Measurements from ENCODE around the gene OVOL1. TPM values are rescaled to one million over a fixed set of nuclear protein-coding genes. Genes with fewer than 3 reads are reported as not detected.

Gene OVOL1
- polyA plus RNA-seq, 3 donors: 0.08 TPM; not detected in 2

DNA sequence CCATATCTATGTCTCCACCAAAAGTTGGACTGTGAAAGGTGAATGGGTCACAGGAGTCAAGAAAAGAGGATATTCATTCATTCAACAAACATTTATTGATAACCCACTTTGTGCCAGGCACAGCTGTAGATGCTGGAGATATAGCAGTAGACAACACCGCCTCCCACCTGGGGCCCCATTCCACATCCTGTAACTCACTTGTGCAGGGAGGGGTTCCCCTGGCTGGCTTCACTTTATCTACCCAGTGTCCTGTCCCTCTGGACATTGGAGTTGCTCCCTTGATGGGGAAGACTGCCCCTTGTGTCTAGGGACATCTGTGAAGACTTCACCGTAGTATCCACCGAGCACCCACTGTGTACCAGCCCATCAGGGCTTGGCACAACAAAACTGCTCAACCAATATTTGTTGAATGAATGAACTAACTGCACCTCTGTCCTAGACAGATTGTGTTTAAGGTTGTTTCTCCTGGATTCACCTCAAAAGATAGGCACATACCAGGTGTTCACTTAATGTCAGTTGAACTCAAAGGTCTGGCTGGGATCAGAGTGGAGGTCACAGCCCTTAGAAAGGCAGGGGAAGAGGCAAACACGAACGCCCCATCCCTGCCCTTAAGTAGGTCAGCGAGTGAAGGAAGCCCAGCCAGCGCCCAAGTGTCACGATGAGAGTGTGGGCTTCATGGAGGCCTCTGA lies 1.4 kb upstream of the OVOL1 start:
- TF ChIP-seq, protein P1, sequence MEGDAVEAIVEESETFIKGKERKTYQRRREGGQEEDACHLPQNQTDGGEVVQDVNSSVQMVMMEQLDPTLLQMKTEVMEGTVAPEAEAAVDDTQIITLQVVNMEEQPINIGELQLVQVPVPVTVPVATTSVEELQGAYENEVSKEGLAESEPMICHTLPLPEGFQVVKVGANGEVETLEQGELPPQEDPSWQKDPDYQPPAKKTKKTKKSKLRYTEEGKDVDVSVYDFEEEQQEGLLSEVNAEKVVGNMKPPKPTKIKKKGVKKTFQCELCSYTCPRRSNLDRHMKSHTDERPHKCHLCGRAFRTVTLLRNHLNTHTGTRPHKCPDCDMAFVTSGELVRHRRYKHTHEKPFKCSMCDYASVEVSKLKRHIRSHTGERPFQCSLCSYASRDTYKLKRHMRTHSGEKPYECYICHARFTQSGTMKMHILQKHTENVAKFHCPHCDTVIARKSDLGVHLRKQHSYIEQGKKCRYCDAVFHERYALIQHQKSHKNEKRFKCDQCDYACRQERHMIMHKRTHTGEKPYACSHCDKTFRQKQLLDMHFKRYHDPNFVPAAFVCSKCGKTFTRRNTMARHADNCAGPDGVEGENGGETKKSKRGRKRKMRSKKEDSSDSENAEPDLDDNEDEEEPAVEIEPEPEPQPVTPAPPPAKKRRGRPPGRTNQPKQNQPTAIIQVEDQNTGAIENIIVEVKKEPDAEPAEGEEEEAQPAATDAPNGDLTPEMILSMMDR (IDR thresholded peaks at IDR 0.05): no peak
- Histone ChIP-seq H3K79me2 (ENCODE audit: insufficient read depth, low read length) (peaks cover 2% of the 10 kb centered on the region), H3K9me3 (replicated peaks in 1 of 2; ENCODE audit: control insufficient read depth in 1 of 2, insufficient read depth in 1 of 2, low read length in 2 of 2) (peaks cover 0 to 22% of the 10 kb centered on the region in 2 donors), H3K4me2 (replicated peaks; ENCODE audit: extremely low read depth, low read length, poor library complexity, severe bottlenecking) (no peak overlapping the region), H3K36me3 (replicated peaks in 1 of 2; ENCODE audit: control insufficient read depth in 1 of 2, insufficient read depth in 2 of 2, low read length in 2 of 2) (no peaks in the 10 kb centered on the region), H3K27ac (ENCODE audit: low read depth in 1 of 2, low read length in 2 of 2) (no peak overlapping the region), H3K27me3 (ENCODE audit: control insufficient read depth in 2 of 2, insufficient read depth in 2 of 2, low read length in 2 of 2) (peaks cover 29 to 82% of the 10 kb centered on the region in 2 donors), H4K20me1 (ENCODE audit: insufficient read depth, low read length) (no peaks in the 10 kb centered on the region), H3K4me3 (replicated peaks in 1 of 3; ENCODE audit: low read depth in 2 of 3, low read length in 3 of 3) (no peak overlapping the region), H3K9ac (ENCODE audit: insufficient read depth, low read length, poor library complexity, severe bottlenecking) (no peak overlapping the region), H2AFZ (ENCODE audit: insufficient read depth, low read depth, low read length, poor library complexity, severe bottlenecking) (no peak overlapping the region), H3K4me1 (ENCODE audit: control insufficient read depth in 1 of 2, insufficient read depth in 2 of 2, low read length in 2 of 2) (peaks cover 23 to 33% of the 10 kb centered on the region in 2 donors)
- H3K4me3 Mint-ChIP-seq: peak overlapping the region; percentile 40 to 79
- no peak overlapping the region for H3K27ac Mint-ChIP-seq
- intact Hi-C loops (cut with micrococcal nuclease): no loop called here
- peaks cover 3 to 19% of the 10 kb centered on the region in 2 donors for H3K36me3 Mint-ChIP-seq
- peaks cover 18% of the 10 kb centered on the region for H3K4me1 Mint-ChIP-seq
- peaks cover 55 to 83% (median 68%) of the 10 kb centered on the region in 3 donors for H3K27me3 Mint-ChIP-seq (ENCODE audit: low read depth in 3 of 3)
- DNase-seq: no peak
- 82% methylated on average over 4 of the region's 8 CpGs for WGBS (ENCODE audit: insufficient coverage)
- peaks cover 0 to 22% (median 8%) of the 10 kb centered on the region in 7 donors for H3K9me3 Mint-ChIP-seq

DNA sequence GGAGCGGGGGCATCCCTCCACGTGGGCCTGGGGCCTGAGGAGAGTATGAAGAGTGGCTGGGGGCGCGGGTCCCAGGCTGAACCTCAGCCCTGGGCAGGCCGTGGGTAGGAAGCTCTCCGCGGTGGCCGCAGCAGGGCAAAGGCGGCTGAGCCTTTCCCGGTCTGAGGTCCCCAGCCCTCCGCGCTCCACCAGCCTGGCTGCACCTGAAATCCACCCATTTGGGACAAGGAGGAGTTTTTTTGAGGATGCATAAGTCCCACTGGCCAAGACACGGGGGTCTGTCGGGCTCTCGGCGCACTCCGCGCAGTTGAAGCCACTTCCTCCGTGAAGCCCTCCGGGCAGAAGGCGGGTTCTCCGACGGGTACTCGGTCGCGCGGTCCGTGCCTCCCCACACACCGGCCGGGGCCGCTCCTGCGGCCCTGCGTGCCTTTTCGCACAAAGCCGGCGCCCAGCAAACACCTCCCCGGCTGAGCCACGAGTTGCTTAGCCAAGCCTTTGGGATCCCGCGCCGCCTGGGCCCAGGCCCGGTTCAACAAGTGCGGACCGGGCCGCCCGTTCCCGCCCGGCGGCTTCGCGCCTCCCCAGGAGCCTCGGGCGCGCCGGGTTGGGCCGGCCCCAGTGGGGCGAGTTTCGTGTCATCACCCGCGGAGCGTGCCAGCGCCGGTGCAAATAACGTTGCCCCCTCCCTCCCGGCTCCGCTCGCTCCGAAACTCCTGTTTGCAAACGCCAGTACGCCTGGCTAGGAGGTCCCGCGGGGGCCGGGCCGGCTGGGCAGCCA lies 666 bp upstream of the OVOL1 start:
- intact Hi-C loops (cut with micrococcal nuclease): no loop called here
- 10% methylated on average over 70 of the region's 74 CpGs for WGBS (ENCODE audit: insufficient coverage)
- H3K36me3 ChIP-seq (replicated peaks in 1 of 2; ENCODE audit: control insufficient read depth in 1 of 2, insufficient read depth in 2 of 2, low read length in 2 of 2): no peaks in the 10 kb centered on the region
- peak overlapping the region in 1 of 7 donors; percentile 80 for H3K27ac Mint-ChIP-seq
- peaks cover 0 to 22% (median 8%) of the 10 kb centered on the region in 7 donors for H3K9me3 Mint-ChIP-seq
- H3K36me3 Mint-ChIP-seq: peaks cover 3 to 19% of the 10 kb centered on the region in 2 donors
- H3K4me3 ChIP-seq (replicated peaks in 1 of 3; ENCODE audit: low read depth in 2 of 3, low read length in 3 of 3): peak overlapping the region in 1 of 3 experiments; percentile 47
- peaks cover 29 to 84% of the 10 kb centered on the region in 2 donors for H3K27me3 ChIP-seq (ENCODE audit: control insufficient read depth in 2 of 2, insufficient read depth in 2 of 2, low read length in 2 of 2)
- peak overlapping the region; percentile 35 for H2AFZ ChIP-seq (ENCODE audit: insufficient read depth, low read depth, low read length, poor library complexity, severe bottlenecking)
- H3K27ac ChIP-seq (ENCODE audit: low read depth in 1 of 2, low read length in 2 of 2): no peak overlapping the region
- no peaks in the 10 kb centered on the region for H3K79me2 ChIP-seq (ENCODE audit: insufficient read depth, low read length)
- H3K9ac ChIP-seq (ENCODE audit: insufficient read depth, low read length, poor library complexity, severe bottlenecking): no peak overlapping the region
- no peaks in the 10 kb centered on the region for H4K20me1 ChIP-seq (ENCODE audit: insufficient read depth, low read length)
- peak overlapping the region in 1 of 2 donors; percentile 79 for H3K4me3 Mint-ChIP-seq
- peaks cover 58 to 87% (median 72%) of the 10 kb centered on the region in 3 donors for H3K27me3 Mint-ChIP-seq (ENCODE audit: low read depth in 3 of 3)
- peak in 2 of 3 donors; percentile 20 to 24 for DNase-seq
- H3K9me3 ChIP-seq (replicated peaks in 1 of 2; ENCODE audit: control insufficient read depth in 1 of 2, insufficient read depth in 1 of 2, low read length in 2 of 2): peaks cover 0 to 22% of the 10 kb centered on the region in 2 donors
- peaks cover 22% of the 10 kb centered on the region for H3K4me1 Mint-ChIP-seq
- TF ChIP-seq, protein P1 (IDR thresholded peaks at IDR 0.05): no peak
- H3K4me1 ChIP-seq (ENCODE audit: control insufficient read depth in 1 of 2, insufficient read depth in 2 of 2, low read length in 2 of 2): peaks cover 23 to 33% of the 10 kb centered on the region in 2 donors
- peak overlapping the region; percentile 69 for H3K4me2 ChIP-seq (replicated peaks; ENCODE audit: extremely low read depth, low read length, poor library complexity, severe bottlenecking)
